PC-3 (cell line): ENCODE results near the gene WDR27.

Experiments
- EZH2 ChIP-seq: fragments of 300-600 bp; sonication (generic); IDR thresholded peaks from one replicate; pipeline ENCODE4 v1.6.1; 2017; ENCODE audit warnings: antibody characterized with exemption, mild to moderate bottlenecking, low read length; ENCODE audit not compliant: unreplicated experiment
- TF ChIP-seq, protein P1 (sequence below): fragments of 300-600 bp; sonication (generic); conservative IDR thresholded peaks from 2 replicates; pipeline ENCODE4 v1.5.1; 2017; ENCODE audit warnings: antibody characterized with exemption, low read depth, mild to moderate bottlenecking, low read length

DNA sequence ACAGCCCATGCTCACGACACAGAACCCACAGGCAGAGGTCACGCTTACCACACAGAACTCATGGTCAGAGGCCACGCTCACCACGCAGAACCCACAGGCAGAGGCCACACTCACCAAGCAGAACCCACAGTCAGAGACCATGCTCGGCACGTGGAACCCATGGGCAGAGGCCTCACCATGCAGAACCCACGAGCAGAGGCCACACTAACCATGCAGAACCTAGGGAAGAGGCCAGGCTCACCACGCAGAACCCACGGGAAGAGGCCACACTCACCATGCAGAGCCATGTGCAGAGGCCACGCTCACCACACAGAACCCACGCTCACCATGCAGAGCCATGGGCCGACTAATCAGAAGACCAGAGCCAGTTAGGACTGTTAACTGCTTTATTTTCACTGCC is 245.0 kb downstream of the WDR27 start:
- TF ChIP-seq, protein P1, sequence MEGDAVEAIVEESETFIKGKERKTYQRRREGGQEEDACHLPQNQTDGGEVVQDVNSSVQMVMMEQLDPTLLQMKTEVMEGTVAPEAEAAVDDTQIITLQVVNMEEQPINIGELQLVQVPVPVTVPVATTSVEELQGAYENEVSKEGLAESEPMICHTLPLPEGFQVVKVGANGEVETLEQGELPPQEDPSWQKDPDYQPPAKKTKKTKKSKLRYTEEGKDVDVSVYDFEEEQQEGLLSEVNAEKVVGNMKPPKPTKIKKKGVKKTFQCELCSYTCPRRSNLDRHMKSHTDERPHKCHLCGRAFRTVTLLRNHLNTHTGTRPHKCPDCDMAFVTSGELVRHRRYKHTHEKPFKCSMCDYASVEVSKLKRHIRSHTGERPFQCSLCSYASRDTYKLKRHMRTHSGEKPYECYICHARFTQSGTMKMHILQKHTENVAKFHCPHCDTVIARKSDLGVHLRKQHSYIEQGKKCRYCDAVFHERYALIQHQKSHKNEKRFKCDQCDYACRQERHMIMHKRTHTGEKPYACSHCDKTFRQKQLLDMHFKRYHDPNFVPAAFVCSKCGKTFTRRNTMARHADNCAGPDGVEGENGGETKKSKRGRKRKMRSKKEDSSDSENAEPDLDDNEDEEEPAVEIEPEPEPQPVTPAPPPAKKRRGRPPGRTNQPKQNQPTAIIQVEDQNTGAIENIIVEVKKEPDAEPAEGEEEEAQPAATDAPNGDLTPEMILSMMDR, result no peak
- no peak for TF ChIP-seq EZH2
